T-helper 2 cell (primary cell): Measurements from ENCODE around the gene TMEM134.

Experiments
- DNase-seq, 5 experiments: peaks; one replicate each; pipeline versions ENCODE4 v3.0.0 to v3.0.0-alpha.2; 2012 to 2022

The TMEM134 gene

DNA sequence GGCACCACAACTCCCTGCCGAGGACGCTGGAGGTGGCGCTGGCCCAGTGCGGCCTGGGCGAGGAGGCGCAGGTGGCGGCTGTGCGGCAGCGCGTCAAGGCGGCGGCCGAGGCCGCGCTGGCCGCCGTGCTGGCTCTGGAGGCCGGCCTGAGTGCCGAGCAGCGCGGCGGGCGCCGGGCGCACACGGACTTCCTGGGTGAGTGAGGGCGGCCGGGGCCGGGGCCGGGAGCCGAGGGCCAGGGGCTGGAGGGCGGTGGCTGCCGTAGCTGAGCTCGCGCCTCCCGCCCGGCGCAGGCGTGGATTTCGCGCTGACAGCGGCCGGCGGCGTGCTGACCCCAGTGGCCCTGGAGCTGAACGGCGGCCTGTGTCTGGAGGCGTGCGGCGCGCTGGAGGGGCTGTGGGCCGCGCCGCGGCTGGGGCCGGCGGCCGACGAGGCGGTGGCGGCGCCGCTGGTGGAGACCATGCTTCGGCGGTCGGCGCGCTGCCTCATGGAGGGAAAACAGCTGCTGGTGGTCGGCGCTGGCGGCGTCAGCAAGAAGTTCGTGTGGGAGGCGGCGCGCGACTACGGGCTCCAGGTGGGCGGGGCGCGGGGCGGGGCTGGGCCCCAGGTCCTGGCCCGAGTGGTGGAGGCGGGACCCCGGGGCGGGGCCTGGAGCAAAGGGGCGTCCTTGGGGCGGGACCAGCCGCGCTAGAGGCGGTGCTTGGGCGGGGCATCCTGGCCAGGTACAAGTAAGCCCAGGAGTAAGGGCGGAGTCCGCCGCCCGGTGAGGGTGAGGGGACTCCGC lies 48.2 kb downstream of the TMEM134 start:
- peak; percentile 94 to 100 (median 96) for DNase-seq

DNA sequence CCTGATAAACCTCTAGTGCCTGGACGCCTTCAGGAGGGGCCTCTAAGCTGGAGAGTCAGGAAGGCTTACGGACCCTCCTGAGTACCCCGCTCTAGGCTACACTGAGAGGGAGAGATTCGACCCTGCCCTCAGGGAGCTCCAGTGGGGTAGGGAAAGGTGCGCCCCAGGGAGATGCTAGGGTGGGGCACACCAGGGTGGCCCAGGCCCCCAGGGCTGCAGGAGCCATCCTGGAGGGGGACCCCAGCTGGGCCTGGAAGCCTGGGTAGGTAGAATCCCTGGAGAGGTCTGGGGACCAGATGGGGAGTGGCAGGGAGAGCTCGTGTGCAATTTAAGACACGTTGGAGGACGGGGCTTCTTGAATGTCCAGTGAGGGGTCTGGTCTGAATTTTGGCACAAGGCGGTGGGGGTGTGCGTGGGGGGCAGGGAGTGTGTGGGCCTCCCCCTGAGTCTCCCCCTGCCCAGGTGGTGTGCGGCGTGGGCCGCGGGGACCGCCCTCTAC lies 48.9 kb downstream of the TMEM134 start:
- DNase-seq: no peak

DNA sequence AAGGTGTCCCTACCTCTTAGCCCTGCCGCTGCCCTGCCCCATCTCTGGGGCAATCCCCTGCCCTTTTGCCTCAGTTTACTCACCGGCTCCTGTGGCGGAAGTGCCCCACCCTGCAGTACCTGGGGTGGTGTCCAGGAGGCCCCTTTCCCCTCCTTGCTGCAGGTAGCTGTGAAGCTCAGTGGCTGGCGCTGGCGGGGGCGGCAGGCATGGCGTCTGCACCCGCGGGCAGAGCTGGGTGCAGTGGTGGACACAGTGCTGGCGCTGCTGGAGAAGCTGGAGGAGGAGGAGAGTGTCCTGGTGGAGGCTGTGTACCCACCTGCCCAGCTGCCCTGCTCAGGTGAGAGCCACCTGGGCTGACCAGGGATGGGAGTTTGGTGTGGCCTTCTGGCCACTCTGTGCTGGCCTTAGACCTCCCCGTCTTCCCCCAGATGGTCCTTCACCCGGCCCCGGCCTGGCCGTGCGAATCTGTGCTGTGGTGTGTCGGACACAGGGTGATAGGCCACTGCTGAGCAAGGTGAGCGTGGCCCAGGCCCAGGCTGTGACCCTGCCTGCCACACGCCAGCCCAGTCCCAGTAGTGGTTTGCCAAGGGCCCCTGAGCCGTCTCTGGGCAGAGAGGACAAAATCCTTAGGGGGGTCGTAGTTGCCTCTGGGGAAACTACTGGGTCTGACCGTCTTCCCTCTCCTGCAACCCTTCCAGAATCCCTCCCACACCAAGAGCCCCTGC lies 49.6 kb downstream of the TMEM134 start:
- no peak for DNase-seq

DNA sequence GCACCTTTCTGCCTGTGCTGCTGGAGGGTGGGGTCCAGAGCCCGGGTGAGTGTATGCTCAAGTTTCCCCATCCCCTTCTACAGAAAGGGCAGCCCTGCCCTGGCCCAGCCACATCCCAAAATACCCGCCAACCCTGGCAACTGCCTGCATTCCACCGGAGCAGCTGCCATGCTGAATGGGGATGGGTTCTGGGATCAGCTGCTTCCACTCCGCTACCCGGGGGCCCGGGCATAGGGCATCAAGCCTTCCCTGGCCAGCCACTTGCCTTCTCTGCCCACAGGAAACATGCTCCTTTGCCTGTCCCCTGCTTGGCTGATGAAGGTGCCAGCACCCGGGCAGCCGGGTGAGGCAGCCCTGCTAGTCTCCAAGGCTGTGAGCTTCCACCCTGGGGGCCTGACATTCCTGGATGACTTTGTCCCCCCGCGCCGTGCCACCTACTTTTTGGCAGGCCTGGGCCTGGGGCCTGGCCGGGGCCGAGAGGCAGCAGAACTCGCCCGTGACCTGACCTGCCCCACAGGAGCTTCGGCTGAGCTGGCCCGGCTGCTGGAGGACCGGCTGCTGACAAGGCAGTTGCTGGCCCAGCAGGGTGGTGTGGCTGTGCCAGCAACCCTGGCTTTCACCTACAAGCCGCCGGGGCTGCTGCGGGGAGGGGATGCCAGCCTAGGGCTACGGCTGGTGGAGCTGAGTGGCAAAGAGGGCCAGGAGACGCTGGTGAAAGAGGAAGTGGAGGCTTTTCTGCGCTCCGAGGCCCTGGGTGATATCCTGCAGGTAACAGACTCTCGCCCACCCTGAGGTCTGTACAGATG lies 50.4 kb downstream of the TMEM134 start:
- DNase-seq: peak in 1 of 5 experiments; percentile 55

DNA sequence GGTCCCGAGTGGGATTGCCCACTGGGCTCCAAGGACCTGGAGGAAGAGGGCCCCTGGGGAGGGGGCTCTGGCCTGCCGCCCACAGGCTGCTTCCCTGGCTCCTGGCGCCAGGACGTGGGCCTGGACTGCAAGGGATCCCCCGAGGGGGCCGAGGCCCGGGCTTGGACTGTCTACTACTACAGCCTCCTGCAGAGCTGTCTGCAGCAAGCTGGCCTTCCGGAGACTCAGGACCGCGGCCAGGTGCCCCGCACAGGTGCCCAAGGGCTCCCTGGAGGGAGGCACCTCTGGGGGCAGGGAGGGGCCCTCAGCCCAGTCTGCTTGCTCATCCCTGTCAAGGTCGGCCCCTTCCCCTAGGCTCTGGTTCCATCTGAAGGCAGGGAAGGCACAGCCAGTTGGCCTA lies 51.6 kb downstream of the TMEM134 start:
- no peak for DNase-seq

DNA sequence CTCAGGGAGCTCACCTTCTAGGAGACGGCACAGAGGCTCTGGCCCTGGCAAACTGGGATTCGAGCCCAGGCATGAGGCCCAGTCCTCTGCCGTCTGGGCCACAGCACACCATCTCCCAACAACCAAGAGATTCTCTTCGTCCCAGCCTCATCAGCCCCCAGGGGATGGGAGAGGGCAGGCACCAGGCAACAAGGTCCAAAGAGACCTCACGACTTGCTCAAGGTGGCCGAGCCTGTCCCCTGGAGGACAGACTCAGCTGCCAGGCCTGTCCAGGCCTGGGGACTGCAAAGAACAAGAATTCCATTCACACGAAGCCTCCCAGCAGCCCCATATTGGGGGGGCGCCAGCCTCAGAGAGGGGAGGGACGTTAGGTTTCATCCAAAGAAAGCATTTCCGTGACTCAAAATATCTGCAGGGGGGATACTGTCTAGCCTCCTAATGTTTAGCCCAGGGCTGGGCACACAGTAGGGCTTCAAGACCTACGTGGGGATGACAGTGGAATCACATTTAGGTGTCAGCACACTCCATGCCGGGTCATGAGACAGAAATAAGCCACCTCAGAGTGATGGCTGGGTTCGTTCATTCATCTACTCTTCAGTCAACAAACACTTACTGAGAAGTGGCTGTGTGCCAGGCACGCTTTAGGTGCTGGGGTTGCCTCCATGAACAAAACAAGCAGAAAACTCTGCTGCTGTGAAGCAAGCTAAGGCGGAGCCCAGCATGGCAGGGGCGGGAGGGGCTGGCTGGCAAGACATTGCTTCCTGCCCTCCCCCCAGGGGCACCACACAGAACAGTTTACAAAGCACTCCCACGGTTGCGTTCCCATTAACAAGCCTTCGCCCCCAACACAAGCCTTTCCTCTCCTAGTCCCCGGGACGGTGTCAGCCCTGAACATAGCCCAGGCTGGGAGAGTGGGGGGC lies 52.4 kb downstream of the TMEM134 start:
- DNase-seq: peak in 4 of 5 experiments; percentile 56 to 91 (median 78)

DNA sequence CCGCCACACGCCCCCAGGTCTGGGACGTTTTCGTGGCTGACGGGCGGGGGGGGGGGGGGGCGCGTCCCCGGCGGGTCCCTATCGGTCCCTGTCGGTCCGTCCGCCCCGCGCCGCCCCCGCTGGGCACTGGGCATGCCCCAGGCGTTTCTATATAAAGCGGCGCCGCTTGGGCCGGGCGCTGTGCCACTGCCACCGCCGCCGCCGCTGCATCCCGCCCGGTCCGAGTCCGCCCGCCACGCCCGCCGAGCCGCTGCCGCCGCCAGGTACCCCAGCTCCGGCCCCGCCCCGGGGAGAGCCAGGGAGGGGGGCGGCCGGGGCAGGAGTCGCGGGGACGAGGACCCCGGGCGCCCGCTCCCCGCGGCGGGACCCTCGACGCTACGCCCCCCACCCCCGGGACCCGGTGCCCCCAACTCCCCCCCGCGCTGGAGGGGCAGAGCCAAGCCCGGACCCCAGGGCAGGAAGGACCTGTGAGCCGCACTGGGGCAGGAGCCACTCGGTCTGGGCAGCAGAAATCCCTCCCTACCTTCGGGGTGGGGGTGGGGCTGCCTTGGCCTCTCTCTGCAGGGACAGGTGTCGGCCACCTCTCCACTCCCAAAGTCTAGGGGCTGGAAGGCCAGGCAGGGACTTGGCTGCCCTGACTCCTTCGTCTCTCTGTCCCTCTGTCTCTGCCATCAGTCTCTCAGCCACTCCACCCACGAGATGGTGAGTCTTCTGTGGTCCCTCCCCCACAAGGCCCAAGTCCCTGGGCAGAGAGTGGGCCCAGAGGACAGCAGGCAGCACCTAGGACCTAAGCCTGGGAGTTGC lies 53.3 kb downstream of the TMEM134 start, which contains the start of gene CARNS1:
Gene CARNS1 (plus strand): TSS at position 178 of the 804 bp plus-strand sequence. CDS start 522 bp downstream, at position 700.
- DNase-seq: no peak

DNA sequence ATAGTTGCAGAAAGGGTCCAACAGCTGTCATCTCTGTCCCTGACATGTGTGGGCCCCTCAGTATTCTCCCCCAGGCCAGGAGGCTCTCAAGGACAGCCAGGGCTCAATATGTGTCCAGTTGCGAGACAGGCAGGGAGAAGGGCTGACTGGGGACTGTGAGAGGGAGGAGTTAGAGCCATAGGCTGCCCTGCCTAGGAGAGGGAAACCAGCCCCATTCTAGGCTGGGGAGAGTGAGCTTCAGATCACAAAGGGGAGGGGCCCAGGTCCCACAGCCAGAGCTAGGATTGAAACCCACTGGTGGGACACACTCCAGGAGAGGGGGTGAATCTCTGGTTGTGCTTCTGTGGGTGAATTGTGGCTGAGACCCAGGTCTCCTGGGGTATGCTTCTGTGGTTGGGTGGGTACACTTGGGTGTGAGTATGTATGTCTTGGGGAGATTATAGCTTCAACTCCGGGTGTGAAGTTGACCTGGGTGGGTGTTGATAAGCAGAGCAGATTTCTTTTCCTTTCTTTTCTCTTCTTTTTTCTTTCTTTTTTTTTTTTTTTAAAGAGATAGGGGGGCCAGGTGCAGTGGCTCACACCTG lies 55.7 kb downstream of the TMEM134 start:
- DNase-seq: no peak

DNA sequence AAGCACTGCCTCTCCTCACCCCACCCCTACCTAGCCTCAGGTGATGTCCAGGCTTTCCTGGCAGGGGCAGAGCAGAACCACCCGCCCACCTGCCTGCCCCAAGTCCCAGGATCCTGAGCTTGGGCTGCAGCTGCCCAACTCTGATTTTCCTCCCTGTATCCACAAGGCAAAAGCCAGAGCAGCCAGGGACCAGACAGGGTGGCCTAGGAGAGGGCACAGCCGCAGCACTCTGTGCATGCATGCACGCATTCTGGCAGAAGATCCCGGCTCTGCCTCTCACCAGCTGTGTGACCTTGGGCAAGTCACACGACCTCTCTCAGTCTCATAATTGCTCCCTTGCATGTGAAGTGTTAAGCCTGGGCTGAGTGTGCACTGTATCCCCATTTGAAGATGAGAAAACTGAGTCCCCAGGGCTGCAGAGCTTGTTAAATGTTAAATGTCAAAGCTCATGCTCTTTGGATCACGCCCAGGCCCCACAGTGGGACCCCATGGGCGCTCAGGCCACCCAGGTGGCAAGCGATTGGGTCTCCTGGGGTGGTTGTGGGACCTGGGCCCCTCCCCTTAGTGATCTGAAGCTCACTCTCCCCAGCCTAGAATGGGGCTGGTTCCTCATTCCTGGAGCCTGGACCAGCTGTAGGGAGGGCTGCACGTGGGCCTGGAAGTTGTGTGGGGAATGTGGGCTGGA lies 56.4 kb downstream of the TMEM134 start:
- no peak for DNase-seq

DNA sequence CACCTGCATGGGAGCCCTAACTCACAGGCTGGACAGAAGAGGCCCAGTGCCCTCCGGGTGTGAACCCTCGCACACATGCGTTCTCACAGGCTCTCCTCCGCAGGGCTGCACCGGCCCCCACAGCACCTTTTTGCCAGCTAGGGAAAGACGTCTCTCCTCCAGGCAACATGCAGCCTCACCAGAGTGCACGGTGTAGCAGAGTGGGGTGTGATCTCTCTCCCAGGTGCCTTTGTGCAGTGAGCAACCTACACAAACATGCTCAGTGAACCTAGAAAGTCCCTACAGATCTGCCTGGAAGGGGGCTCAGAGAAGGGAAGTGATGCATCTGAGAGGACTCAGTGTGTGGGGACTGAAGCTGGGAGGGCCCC lies 57.3 kb downstream of the TMEM134 start:
- DNase-seq: no peak
